Activated naive CD8-positive, alpha-beta T cell treated with anti-CD3 and anti-CD28 coated beads for 36 hours (primary cell): ENCODE results near the gene EIF2A. TPM values are rescaled to one million over a fixed set of nuclear protein-coding genes. Genes with fewer than 3 reads are reported as not detected.
"Not testable (repeated sequence)": the region's sequence is repeated elsewhere in the genome, so short reads cannot be mapped to it uniquely, and the experiment has no call there.

ENCODE experiments used
- DNase-seq: peaks from one replicate; pipeline ENCODE4 v3.0.0; 2021
- H3K27ac Mint-ChIP-seq: one replicate; pipeline ENCODE4 v1.8.0; 2022; ENCODE audit warnings: mild to moderate bottlenecking, moderate library complexity, mixed read lengths
- H3K27me3 Mint-ChIP-seq: one replicate; pipeline ENCODE4 v1.8.0; 2022; ENCODE audit warnings: mild to moderate bottlenecking, mixed read lengths
- H3K36me3 Mint-ChIP-seq: one replicate; pipeline ENCODE4 v1.8.0; 2021; ENCODE audit warnings: mild to moderate bottlenecking, mixed read lengths
- H3K4me1 Mint-ChIP-seq: one replicate; pipeline ENCODE4 v1.8.0; 2021; ENCODE audit warnings: mixed read lengths
- H3K4me3 Mint-ChIP-seq: one replicate; pipeline ENCODE4 v1.8.0; 2022; ENCODE audit warnings: mild to moderate bottlenecking, moderate library complexity, mixed read lengths
- H3K9me3 Mint-ChIP-seq: one replicate; pipeline ENCODE4 v1.8.0; 2022; ENCODE audit warnings: mixed read lengths
- total RNA-seq, 2 experiments: library from RNA; stranded (reverse); gene quantifications; one replicate each; pipeline ENCODE4 v1.2.3, GENCODE V29; 2021

The EIF2A gene
- total RNA-seq, 2 experiments from 2014 or later: 147 to 149 TPM

- Mint-ChIP-seq H3K4me3 (peak within 1 kb of the TSS; percentile 100), H3K4me1 (peaks cover 56% of the 10 kb centered on the region), H3K9me3 (no peaks in the 10 kb centered on the region), H3K36me3 (peaks cover 46% of the 10 kb centered on the region), H3K27me3 (no peaks in the 10 kb centered on the region), H3K27ac (peak within 1 kb of the TSS; percentile 98)
- peak; percentile 96 for DNase-seq
Measured at GRCh38 chr3:150603153-150603979, 56.8 kb downstream of the EIF2A start, which contains the start of gene SELENOT. TSS of gene SELENOT (plus strand) at chr3:150603321. CDS start at chr3:150603363, 42 bp downstream.

DNA sequence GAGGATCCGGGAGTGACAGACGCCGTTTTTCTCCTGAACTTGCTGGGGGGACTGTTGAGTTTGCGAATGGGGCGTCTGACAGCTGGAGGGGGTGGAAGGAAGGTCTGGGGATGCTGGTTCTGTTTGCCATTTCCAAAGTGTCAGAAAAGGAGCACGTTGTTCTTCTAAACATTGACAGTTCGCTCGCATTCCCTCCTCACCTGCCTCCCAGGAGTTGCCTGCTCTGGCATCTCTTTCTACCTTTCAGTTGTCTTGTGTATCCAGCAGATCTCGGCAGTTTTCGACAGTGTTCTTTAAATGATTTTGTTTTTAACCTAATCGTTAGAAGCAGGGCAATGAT, 57.4 kb downstream of the EIF2A start:
- DNase-seq: no peak
- no peaks in the 10 kb centered on the region for H3K27me3 Mint-ChIP-seq
- H3K4me1 Mint-ChIP-seq: peaks cover 58% of the 10 kb centered on the region
- peaks cover 46% of the 10 kb centered on the region for H3K36me3 Mint-ChIP-seq
- no peaks in the 10 kb centered on the region for H3K9me3 Mint-ChIP-seq
- peak overlapping the region; percentile 100 for H3K4me3 Mint-ChIP-seq
- H3K27ac Mint-ChIP-seq: peak overlapping the region; percentile 98

GRCh38 chr3:150605998-150606641, 59.5 kb downstream of the EIF2A start:
- H3K27me3 Mint-ChIP-seq: no peaks in the 10 kb centered on the region

DNA sequence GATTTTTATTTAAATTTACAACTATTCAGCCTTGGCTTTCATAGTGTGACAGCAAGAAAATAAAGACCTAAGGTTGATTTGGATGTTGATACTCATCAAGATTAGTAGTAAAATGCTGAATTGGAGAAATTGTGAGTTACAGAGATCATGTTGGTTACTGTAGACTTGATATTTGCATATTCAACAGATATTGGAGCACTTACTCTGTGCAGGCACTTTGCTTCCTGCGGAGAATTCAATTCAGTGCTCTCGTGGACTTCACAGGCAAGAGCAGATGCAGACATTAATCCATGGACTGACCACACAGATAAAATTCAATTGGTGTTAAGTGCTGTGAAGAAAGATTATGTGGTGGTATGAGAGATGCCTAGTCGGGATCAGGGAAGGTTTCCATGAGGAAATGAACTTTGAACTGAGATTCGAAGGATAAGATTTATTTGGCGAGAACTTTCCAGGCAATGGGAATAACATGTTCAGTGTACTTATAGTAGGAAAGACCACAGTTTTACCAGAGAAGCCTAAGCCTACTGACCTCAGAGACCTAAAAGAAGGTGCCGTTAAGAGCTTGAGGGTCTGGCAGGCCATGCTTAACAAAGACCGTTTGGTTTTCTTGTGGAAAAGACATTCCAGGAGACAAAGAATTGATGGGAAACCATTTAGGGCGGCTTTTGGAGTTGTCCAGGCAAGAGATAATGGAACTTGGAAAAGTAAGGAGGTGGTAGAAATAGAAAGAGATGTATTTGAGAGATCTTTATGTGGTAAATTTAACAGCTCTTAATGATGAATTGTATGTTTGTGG, 60.9 kb downstream of the EIF2A start:
- no peak for DNase-seq
- no peak overlapping the region for H3K4me3 Mint-ChIP-seq
- H3K27me3 Mint-ChIP-seq: no peaks in the 10 kb centered on the region
- peaks cover 60% of the 10 kb centered on the region for H3K4me1 Mint-ChIP-seq
- peaks cover 54% of the 10 kb centered on the region for H3K36me3 Mint-ChIP-seq
- H3K9me3 Mint-ChIP-seq: no peaks in the 10 kb centered on the region
- no peak overlapping the region for H3K27ac Mint-ChIP-seq

More at GRCh38 chr3:150605998-150606641, 59.5 kb downstream of the EIF2A start:
- Mint-ChIP-seq H3K9me3 (no peaks in the 10 kb centered on the region), H3K4me3 (peak overlapping the region; percentile 75), H3K4me1 (peaks cover 63% of the 10 kb centered on the region), H3K36me3 (peaks cover 46% of the 10 kb centered on the region), H3K27ac (peak overlapping the region; percentile 74)
- DNase-seq: no peak

DNA sequence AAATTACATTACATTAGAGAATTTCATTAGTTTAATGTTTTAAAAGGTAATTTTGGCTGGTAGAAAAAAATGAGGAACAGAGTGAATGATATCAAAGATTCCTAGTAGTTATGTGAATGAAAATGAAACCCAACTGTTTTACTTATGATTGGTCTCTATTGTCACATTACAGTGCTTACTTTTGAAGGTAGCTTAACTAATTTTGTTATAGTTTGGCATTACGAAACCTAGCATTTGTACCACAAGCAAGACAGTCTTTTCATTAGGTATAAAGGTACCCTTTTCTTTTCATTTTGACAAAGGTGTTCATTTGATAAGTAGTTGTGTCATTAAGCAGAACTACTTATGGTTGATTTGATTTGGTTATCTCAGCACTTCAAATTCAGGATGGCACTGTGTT, 63.4 kb downstream of the EIF2A start:
- Mint-ChIP-seq H3K27ac (peak overlapping the region; percentile 48), H3K9me3 (peaks cover 1% of the 10 kb centered on the region), H3K4me1 (peaks cover 75% of the 10 kb centered on the region), H3K27me3 (no peaks in the 10 kb centered on the region), H3K36me3 (peaks cover 65% of the 10 kb centered on the region), H3K4me3 (no peak overlapping the region)
- no peak for DNase-seq

DNA sequence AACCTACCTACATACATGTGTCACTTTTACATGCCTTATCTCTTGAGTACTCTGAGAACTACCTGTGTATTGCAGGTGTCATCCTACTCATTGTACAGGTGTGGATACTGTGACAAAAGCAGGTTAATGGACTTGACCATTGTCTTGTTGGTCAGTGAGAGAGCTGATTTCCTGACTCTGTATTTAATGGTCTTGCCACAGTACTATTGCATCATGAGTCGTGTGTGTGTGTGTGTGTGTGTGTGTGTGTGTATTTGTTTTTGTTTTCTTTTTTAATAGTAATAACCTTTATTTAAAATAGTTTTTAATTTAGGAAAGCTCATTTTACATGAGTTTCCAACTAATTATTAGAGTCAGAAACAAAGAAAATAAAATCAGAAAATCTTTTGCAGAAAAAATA, 64.2 kb downstream of the EIF2A start:
- Mint-ChIP-seq H3K27me3 (no peaks in the 10 kb centered on the region), H3K9me3 (peaks cover 3% of the 10 kb centered on the region), H3K4me1 (peaks cover 71% of the 10 kb centered on the region), H3K4me3 (no peak overlapping the region), H3K27ac (no peak overlapping the region), H3K36me3 (peaks cover 64% of the 10 kb centered on the region)
- DNase-seq: no peak

GRCh38 chr3:150611666-150612065, 65.1 kb downstream of the EIF2A start:
- Mint-ChIP-seq H3K4me3 (no peak overlapping the region), H3K27ac (no peak overlapping the region), H3K4me1 (peaks cover 64% of the 10 kb centered on the region)

GRCh38 chr3:150612494-150612893, 65.9 kb downstream of the EIF2A start:
- H3K9me3 Mint-ChIP-seq: peaks cover 3% of the 10 kb centered on the region
- H3K4me1 Mint-ChIP-seq: peaks cover 58% of the 10 kb centered on the region
- H3K27ac Mint-ChIP-seq: no peak overlapping the region
- H3K4me3 Mint-ChIP-seq: no peak overlapping the region
- no peaks in the 10 kb centered on the region for H3K27me3 Mint-ChIP-seq
- no peak for DNase-seq
- peaks cover 55% of the 10 kb centered on the region for H3K36me3 Mint-ChIP-seq

More at GRCh38 chr3:150611666-150612065, 65.1 kb downstream of the EIF2A start:
- peaks cover 55% of the 10 kb centered on the region for H3K36me3 Mint-ChIP-seq
- no peaks in the 10 kb centered on the region for H3K27me3 Mint-ChIP-seq
- peaks cover 3% of the 10 kb centered on the region for H3K9me3 Mint-ChIP-seq
- DNase-seq: no peak

GRCh38 chr3:150613034-150613433, 66.4 kb downstream of the EIF2A start:
- peaks cover 56% of the 10 kb centered on the region for H3K36me3 Mint-ChIP-seq
- DNase-seq: no peak
- peaks cover 3% of the 10 kb centered on the region for H3K9me3 Mint-ChIP-seq
- no peaks in the 10 kb centered on the region for H3K27me3 Mint-ChIP-seq
- H3K27ac Mint-ChIP-seq: no peak overlapping the region
- peaks cover 54% of the 10 kb centered on the region for H3K4me1 Mint-ChIP-seq
- H3K4me3 Mint-ChIP-seq: no peak overlapping the region

DNA sequence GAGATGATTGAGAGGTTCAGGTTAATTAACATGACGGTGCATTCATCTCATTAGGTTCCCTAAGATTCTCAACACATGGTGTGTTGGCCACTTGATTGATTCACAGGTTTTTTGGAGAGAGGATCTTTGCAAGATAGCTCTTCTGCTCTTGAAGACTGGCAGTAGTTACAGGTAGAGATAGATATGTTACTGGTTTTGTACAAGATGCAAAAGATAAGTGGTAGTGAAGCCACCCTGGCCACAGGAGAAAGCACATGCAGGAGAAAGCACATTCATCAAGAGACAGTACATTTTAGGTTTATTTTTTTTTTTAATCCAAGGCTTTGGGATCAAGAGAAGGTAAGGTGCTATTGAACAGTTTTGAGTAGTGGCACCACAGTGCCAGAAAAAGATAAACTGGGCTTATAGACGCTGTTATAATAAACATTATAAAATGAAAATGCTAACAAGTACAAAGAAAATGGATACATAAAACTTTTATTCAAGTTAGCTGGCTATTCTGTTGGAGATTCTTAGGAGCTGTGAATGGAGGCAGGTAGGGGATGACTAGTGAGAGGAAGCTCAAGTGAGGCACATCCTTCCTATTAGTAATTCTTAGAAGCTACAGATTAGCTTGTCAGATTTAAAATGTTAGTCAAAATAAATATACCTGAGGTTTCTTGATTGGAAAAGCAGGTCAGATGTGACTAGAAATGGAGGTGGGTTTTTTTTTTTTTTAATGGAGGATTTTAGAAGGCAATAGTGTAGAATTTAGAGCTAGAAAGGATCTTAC, 67.3 kb downstream of the EIF2A start:
- Mint-ChIP-seq H3K27ac (no peak overlapping the region), H3K27me3 (no peaks in the 10 kb centered on the region), H3K4me3 (no peak overlapping the region), H3K4me1 (peaks cover 54% of the 10 kb centered on the region), H3K9me3 (peaks cover 3% of the 10 kb centered on the region), H3K36me3 (peaks cover 63% of the 10 kb centered on the region)
- no peak for DNase-seq

DNA sequence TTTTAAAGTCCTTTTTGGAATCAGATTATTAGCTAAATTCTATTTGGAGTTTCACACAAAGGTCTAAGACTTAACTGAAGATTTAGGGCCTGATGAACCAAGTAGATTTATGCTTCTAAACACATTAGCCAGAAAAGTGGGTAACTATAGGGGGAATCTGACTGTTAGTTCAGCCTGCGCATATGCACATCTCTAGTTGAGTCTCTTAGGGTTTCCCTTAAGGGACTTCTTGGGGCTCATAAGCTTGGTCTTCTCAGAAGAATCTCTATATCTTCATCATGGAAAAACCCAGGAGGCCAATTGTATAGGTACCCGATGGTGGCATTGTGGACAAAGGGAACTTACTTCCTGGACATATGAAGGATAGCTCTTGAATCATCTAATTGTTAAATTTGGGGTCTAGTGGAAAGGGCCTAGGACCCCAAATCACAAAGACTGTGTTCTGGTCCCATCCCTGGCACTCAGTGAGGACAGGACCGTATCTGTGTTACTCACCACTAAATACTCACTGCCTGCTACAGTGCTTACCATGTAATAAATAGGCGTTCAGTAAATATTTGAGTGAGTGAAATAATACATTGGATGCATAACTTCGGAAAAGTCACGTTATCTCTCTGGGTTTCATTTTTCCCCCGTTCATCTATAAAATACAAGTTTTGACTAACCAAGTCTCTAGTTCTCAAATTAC, 73.6 kb downstream of the EIF2A start:
- peaks cover 2% of the 10 kb centered on the region for H3K9me3 Mint-ChIP-seq
- peaks cover 29% of the 10 kb centered on the region for H3K4me1 Mint-ChIP-seq
- H3K27me3 Mint-ChIP-seq: no peaks in the 10 kb centered on the region
- no peak overlapping the region for H3K4me3 Mint-ChIP-seq
- peaks cover 28% of the 10 kb centered on the region for H3K36me3 Mint-ChIP-seq
- no peak overlapping the region for H3K27ac Mint-ChIP-seq
- DNase-seq: no peak

- Mint-ChIP-seq H3K4me1 (peaks cover 27% of the 10 kb centered on the region), H3K36me3 (peaks cover 23% of the 10 kb centered on the region)
- H3K9me3 Mint-ChIP-seq, H3K4me3 Mint-ChIP-seq, DNase-seq, H3K27ac Mint-ChIP-seq, H3K27me3 Mint-ChIP-seq: not testable (repeated sequence)
Measured at GRCh38 chr3:150622955-150623354, 76.4 kb downstream of the EIF2A start.

DNA sequence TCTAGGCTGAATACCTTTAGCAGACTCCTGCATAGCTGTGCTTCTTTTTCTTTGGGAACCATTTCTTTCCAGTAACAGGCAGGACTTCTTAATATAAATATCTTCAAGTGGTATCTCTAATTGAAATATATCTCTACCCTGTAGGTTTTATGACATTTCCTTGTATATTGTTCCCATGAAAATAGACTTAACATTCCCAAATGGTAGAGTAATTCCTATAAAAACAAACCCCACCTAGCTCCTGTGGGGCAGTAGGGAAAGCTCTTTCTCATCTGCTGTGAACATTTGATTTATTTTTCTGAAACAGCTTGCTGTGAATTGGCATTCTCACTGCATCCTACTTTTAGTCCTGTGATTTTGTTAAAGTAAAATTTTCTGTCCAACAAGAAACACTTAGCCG, 77.4 kb downstream of the EIF2A start:
- no peak for DNase-seq
- Mint-ChIP-seq H3K27ac (peak overlapping the region; percentile 35), H3K36me3 (peaks cover 14% of the 10 kb centered on the region), H3K9me3 (no peaks in the 10 kb centered on the region), H3K4me1 (peaks cover 22% of the 10 kb centered on the region), H3K4me3 (no peak overlapping the region), H3K27me3 (no peaks in the 10 kb centered on the region)
